ENCODE measurements around the gene EPG5. TPM values are rescaled to one million over a fixed set of nuclear protein-coding genes. Genes with fewer than 3 reads are reported as not detected.

Gene EPG5
- polyA plus RNA-seq, 2 of the 4 experiments (the other 2 are of a cell fraction), result 3.8 to 10.7 TPM

- H3K9me3 ChIP-seq, result no peaks in the 10 kb centered on the region
- no peak for DNase-seq (ENCODE audit: low read depth in 1 of 2, low spot score in 1 of 2)
- no peaks in the 10 kb centered on the region for H3K4me1 ChIP-seq
- no peak overlapping the region for H3K4me2 ChIP-seq
- H3K4me3 ChIP-seq, result no peak overlapping the region
- ChIA-PET POLR2A (no interaction called here), CTCF (interaction anchor here (1.4 kb wide), 1 partner anchor 24 kb away, joined by 4 read pairs; no protein-coding TSS in a partner anchor)
- FAIRE-seq, result no peak
- 88% methylated on average over 5 of the region's 5 CpGs for WGBS (ENCODE audit: missing lambda C conversion rate)
- TF ChIP-seq JUNB (IDR thresholded peaks at IDR 0.05), result no peak
- no peak for TF ChIP-seq RARB (CRISPR knock-in tag; IDR thresholded peaks at IDR 0.05)
- no peak for TF ChIP-seq BHLHE40 (IDR thresholded peaks at IDR 0.05; ENCODE audit: low read depth, low read length)
- no peak for TF ChIP-seq SREBF2 (IDR thresholded peaks at IDR 0.05)
- no peak for TF ChIP-seq CHD4 (IDR thresholded peaks at IDR 0.05; ENCODE audit: borderline replicate concordance)
- TF ChIP-seq KDM5A (IDR thresholded peaks at IDR 0.05), result no peak
- TF ChIP-seq, protein P1, sequence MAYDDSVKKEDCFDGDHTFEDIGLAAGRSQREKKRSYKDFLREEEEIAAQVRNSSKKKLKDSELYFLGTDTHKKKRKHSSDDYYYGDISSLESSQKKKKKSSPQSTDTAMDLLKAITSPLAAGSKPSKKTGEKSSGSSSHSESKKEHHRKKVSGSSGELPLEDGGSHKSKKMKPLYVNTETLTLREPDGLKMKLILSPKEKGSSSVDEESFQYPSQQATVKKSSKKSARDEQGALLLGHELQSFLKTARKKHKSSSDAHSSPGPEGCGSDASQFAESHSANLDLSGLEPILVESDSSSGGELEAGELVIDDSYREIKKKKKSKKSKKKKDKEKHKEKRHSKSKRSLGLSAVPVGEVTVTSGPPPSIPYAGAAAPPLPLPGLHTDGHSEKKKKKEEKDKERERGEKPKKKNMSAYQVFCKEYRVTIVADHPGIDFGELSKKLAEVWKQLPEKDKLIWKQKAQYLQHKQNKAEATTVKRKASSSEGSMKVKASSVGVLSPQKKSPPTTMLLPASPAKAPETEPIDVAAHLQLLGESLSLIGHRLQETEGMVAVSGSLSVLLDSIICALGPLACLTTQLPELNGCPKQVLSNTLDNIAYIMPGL (CRISPR knock-in tag; IDR thresholded peaks at IDR 0.05; ENCODE audit: borderline replicate concordance), result no peak
- TF ChIP-seq ZFP36 (IDR thresholded peaks at IDR 0.05; ENCODE audit: borderline replicate concordance, partially characterized antibody), result no peak
- TF ChIP-seq MAZ (IDR thresholded peaks at IDR 0.05; ENCODE audit: borderline replicate concordance, low read depth, low read length), result no peak
- no peak for TF ChIP-seq NR3C1 (IDR thresholded peaks at IDR 0.05)
- TF ChIP-seq ZNF302 (CRISPR knock-in tag; IDR thresholded peaks at IDR 0.05), result no peak
- no peak for TF ChIP-seq HOXB5 (CRISPR knock-in tag; IDR thresholded peaks at IDR 0.05)
- no peak for ATAC-seq
- H3K27ac ChIP-seq, result no peak overlapping the region
These were observed 103.0 kb downstream of the EPG5 start for GRCh38 chr18:45864081-45864480.

DNA sequence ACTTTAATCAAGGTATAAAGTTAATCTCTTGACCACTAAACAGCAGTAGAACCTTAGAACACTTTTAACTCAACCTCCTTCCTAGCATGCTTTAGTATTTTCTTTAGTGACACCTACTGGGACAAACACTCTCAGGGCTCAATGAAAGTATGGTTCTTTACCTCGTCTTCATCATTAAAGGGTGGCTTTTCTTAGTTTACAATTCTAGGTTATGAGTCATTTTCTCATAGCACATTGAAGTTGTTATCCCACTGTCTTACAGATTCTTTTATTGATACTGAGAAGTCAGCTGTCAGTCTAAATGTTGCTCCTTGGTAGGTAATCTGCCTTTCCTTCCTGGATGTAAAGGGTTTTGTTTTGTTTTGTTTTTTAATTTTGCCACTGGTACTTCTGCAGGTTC lies 103.7 kb downstream of the EPG5 start:
- no peaks in the 10 kb centered on the region for H3K9me3 ChIP-seq
- H3K27ac ChIP-seq, result no peak overlapping the region
- TF ChIP-seq CHD2 (IDR thresholded peaks at IDR 0.05; ENCODE audit: low read length, partially characterized antibody), result no peak
- TF ChIP-seq KDM5A (IDR thresholded peaks at IDR 0.05), result no peak
- no peak for TF ChIP-seq HDAC2 (IDR thresholded peaks at IDR 0.05)
- TF ChIP-seq ZSCAN20 (CRISPR knock-in tag; IDR thresholded peaks at IDR 0.05), result no peak
- TF ChIP-seq ZC3H11A (IDR thresholded peaks at IDR 0.05), result no peak
- TF ChIP-seq HOXB13 (CRISPR knock-in tag; IDR thresholded peaks at IDR 0.05; ENCODE audit: low read depth), result no peak
- no peak overlapping the region for H3K4me2 ChIP-seq
- H3K4me3 ChIP-seq, result no peak overlapping the region
- DNase-seq (ENCODE audit: low read depth in 1 of 2, low spot score in 1 of 2), result no peak
- ChIA-PET POLR2A (interaction anchor here (0.7 kb wide), 1 partner anchor 636 kb away, joined by 3 read pairs; no protein-coding TSS in a partner anchor), CTCF (no interaction called here)
- no peak for FAIRE-seq
- no peaks in the 10 kb centered on the region for H3K4me1 ChIP-seq
- no peak for ATAC-seq
- WGBS (ENCODE audit: missing lambda C conversion rate), result 86% methylated on average over 1 of the region's 1 CpG

DNA sequence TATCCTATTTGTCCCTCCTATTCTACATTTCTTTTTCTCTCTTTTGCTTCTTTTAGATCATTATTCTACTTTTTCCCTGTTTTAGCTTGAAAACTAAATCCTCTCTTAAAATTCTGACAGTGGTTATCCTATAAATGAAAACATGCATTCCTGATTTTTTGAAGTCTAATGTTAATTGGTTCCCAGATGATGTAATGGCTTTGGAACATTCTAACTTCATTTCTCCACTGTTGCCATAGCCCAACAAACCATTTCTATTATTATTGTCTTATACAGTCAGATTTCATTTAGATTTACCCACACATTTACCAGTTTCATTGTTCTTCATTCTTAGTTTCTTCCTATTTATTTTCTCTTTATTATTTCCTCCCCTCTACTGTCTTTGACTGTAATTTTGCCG lies 105.2 kb downstream of the EPG5 start:
- POLR2A ChIA-PET, result no interaction called here
- no peak for ATAC-seq
- WGBS (ENCODE audit: missing lambda C conversion rate), result 100% methylated on average over 1 of the region's 1 CpG

More for the DNA sequence above, 105.2 kb downstream of the EPG5 start:
- no peak overlapping the region for H3K27ac ChIP-seq
- FAIRE-seq, result no peak
- no peak for DNase-seq (ENCODE audit: low read depth in 1 of 2, low spot score in 1 of 2)
- TF ChIP-seq CBX8 (IDR thresholded peaks at IDR 0.05) (no peak), CHD2 (IDR thresholded peaks at IDR 0.05; ENCODE audit: low read length, partially characterized antibody) (no peak), BCL3 (IDR thresholded peaks at IDR 0.05) (no peak), RNF2 (IDR thresholded peaks at IDR 0.05; ENCODE audit: borderline replicate concordance, low read depth) (no peak), RAD21 (conservative IDR thresholded peaks at IDR 0.05 in 1 of 2, IDR thresholded peaks at IDR 0.05 in 1 of 2) (no peak), HDAC2 (IDR thresholded peaks at IDR 0.05) (no peak), USF2 (IDR thresholded peaks at IDR 0.05) (no peak), JUN (IDR thresholded peaks at IDR 0.05) (no peak), EHF (CRISPR knock-in tag; IDR thresholded peaks at IDR 0.05) (no peak), NR3C1 (IDR thresholded peaks at IDR 0.05) (no peak), MYC (IDR thresholded peaks at IDR 0.05; ENCODE audit: borderline replicate concordance, low read length) (no peak), MAZ (IDR thresholded peaks at IDR 0.05; ENCODE audit: borderline replicate concordance, low read depth, low read length) (no peak), HES2 (IDR thresholded peaks at IDR 0.05) (no peak), TP53 (CRISPR knock-in tag; IDR thresholded peaks at IDR 0.05) (no peak), HOXB5 (CRISPR knock-in tag; IDR thresholded peaks at IDR 0.05) (no peak)
- TF ChIP-seq, protein P1 (CRISPR knock-in tag; IDR thresholded peaks at IDR 0.05; ENCODE audit: borderline replicate concordance), result no peak
- H3K9me3 ChIP-seq, result no peaks in the 10 kb centered on the region
- H3K4me1 ChIP-seq, result no peaks in the 10 kb centered on the region
- CTCF ChIA-PET, result no interaction called here
- H3K4me3 ChIP-seq, result no peak overlapping the region
- H3K4me2 ChIP-seq, result no peak overlapping the region

All from A549 (cell line).